H9 (cell line): ENCODE results near the gene IL6ST. TPM values are rescaled to one million over a fixed set of nuclear protein-coding genes. Genes with fewer than 3 reads are reported as not detected.
"Not testable (repeated sequence)": the region's sequence is repeated elsewhere in the genome, so short reads cannot be mapped to it uniquely, and the experiment has no call there.

Experiments used
- DNase-seq: peaks from one replicate; pipeline ENCODE4 v3.0.0-alpha.2; 2017
- H2AFZ ChIP-seq: one replicate; pipeline ENCODE4 v1.6.1; 2013; ENCODE audit warnings: mild to moderate bottlenecking, low read length, control low read depth, moderate library complexity
- H2AK5ac ChIP-seq: 2 replicates; pipeline ENCODE4 v1.6.1; 2013; ENCODE audit warnings: low read length, control low read depth, mixed read lengths; ENCODE audit not compliant: insufficient read length
- H2BK120ac ChIP-seq: one replicate; pipeline ENCODE4 v1.6.1; 2013; ENCODE audit warnings: low read depth, mild to moderate bottlenecking, low read length, control low read depth, inconsistent platforms; ENCODE audit not compliant: poor library complexity, severe bottlenecking
- H2BK12ac ChIP-seq: 2 replicates; pipeline ENCODE4 v1.6.1; 2013; ENCODE audit warnings: low read length, control low read depth, mixed read lengths, low read depth; ENCODE audit not compliant: insufficient read length
- H2BK15ac ChIP-seq: 2 replicates; pipeline ENCODE4 v1.6.1; 2013; ENCODE audit warnings: low read depth, low read length, control low read depth
- H2BK20ac ChIP-seq: one replicate; pipeline ENCODE4 v1.6.1; 2013; ENCODE audit warnings: low read depth, mild to moderate bottlenecking, low read length, control low read depth, inconsistent platforms; ENCODE audit not compliant: poor library complexity, severe bottlenecking
- H2BK5ac ChIP-seq: 2 replicates; pipeline ENCODE4 v1.6.1; 2013; ENCODE audit warnings: low read length, control low read depth, mixed read lengths; ENCODE audit not compliant: insufficient read length
- H3K14ac ChIP-seq: 2 replicates; pipeline ENCODE4 v1.6.1; 2013; ENCODE audit warnings: low read length, control low read depth; ENCODE audit not compliant: insufficient read depth
- H3K18ac ChIP-seq: 2 replicates; pipeline ENCODE4 v1.6.1; 2013; ENCODE audit warnings: low read depth, mild to moderate bottlenecking, mixed read lengths, low read length, control low read depth; ENCODE audit not compliant: insufficient read length
- H3K23ac ChIP-seq: 2 replicates; pipeline ENCODE4 v1.6.1; 2013; ENCODE audit warnings: low read length, control low read depth, mixed read lengths, low read depth; ENCODE audit not compliant: insufficient read length
- H3K23me2 ChIP-seq: 2 replicates; pipeline ENCODE4 v1.6.1; 2013; ENCODE audit warnings: low read depth, mild to moderate bottlenecking, mixed read lengths, low read length, control low read depth; ENCODE audit not compliant: insufficient read length, poor library complexity, severe bottlenecking
- H3K27ac ChIP-seq: 2 replicates; pipeline ENCODE4 v1.5.1; 2013; ENCODE audit warnings: low read length, control low read depth, mixed read lengths, low read depth; ENCODE audit not compliant: insufficient read length
- H3K27me3 ChIP-seq: 2 replicates; pipeline ENCODE4 v1.6.1; 2013; ENCODE audit warnings: low read length, control low read depth, inconsistent platforms; ENCODE audit not compliant: insufficient read depth
- H3K4ac ChIP-seq: 2 replicates; pipeline ENCODE4 v1.6.1; 2013; ENCODE audit warnings: low read depth, mild to moderate bottlenecking, control low read depth, inconsistent platforms, low read length, moderate library complexity
- H3K4me1 ChIP-seq: 2 replicates; pipeline ENCODE4 v1.6.1; 2013; ENCODE audit warnings: low read length, control low read depth, inconsistent platforms; ENCODE audit not compliant: insufficient read depth
- H3K4me2 ChIP-seq: 2 replicates; pipeline ENCODE4 v1.6.1; 2013; ENCODE audit warnings: low read length, control low read depth, mixed read lengths; ENCODE audit not compliant: insufficient read length, insufficient read depth
- H3K56ac ChIP-seq: 2 replicates; pipeline ENCODE4 v1.6.1; 2013; ENCODE audit warnings: low read depth, mild to moderate bottlenecking, mixed read lengths, low read length, control low read depth; ENCODE audit not compliant: insufficient read length
- H3K79me1 ChIP-seq: 2 replicates; pipeline ENCODE4 v1.6.1; 2013; ENCODE audit warnings: low read depth, mild to moderate bottlenecking, moderate library complexity, low read length, control low read depth, inconsistent platforms; ENCODE audit not compliant: insufficient read depth, poor library complexity, severe bottlenecking
- H3K79me2 ChIP-seq: 2 replicates; pipeline ENCODE4 v1.6.1; 2013; ENCODE audit warnings: low read length, control low read depth, inconsistent platforms; ENCODE audit not compliant: insufficient read depth
- H3K9ac ChIP-seq: 2 replicates; pipeline ENCODE4 v1.6.1; 2013; ENCODE audit warnings: low read length, control low read depth, mixed read lengths; ENCODE audit not compliant: insufficient read length; ENCODE audit errors: extremely low read depth
- H3K9me3 ChIP-seq: one replicate; pipeline ENCODE4 v1.6.1; 2013; ENCODE audit warnings: low read depth, low read length, inconsistent platforms; ENCODE audit not compliant: control insufficient read depth
- H3T11ph ChIP-seq: one replicate; pipeline ENCODE4 v1.6.1; 2013; ENCODE audit warnings: mild to moderate bottlenecking, low read length, control low read depth, inconsistent platforms
- H4K20me1 ChIP-seq: one replicate; pipeline ENCODE4 v1.6.1; 2013; ENCODE audit not compliant: control insufficient read depth, insufficient read length, insufficient read depth
- H4K5ac ChIP-seq: 2 replicates; pipeline ENCODE4 v1.6.1; 2013; ENCODE audit warnings: low read depth, mild to moderate bottlenecking, mixed read lengths, low read length, control low read depth; ENCODE audit not compliant: insufficient read length
- H4K8ac ChIP-seq: replicated peaks from 2 replicates; pipeline ENCODE4 v1.6.1; 2013; ENCODE audit warnings: low read length, control low read depth, mixed read lengths, low read depth; ENCODE audit not compliant: insufficient read length
- H4K91ac ChIP-seq: 2 replicates; pipeline ENCODE4 v1.6.1; 2013; ENCODE audit warnings: low read depth, mild to moderate bottlenecking, moderate library complexity, mixed read lengths, low read length, control low read depth; ENCODE audit not compliant: insufficient read length
- H3K27ac Mint-ChIP-seq, 3 experiments: 2 replicates in 2 of 3; 3 replicates in 1 of 3; pipeline ENCODE4 v1.8.0; 2020 to 2021; ENCODE audit warnings: mixed read lengths in 3 of 3, mild to moderate bottlenecking in 1 of 3, moderate library complexity in 1 of 3
- H3K27me3 Mint-ChIP-seq: 2 replicates; pipeline ENCODE4 v1.8.0; 2021; ENCODE audit warnings: low read depth, mild to moderate bottlenecking, moderate library complexity, mixed read lengths
- H3K36me3 Mint-ChIP-seq, 3 experiments: 2 replicates in 2 of 3; 3 replicates in 1 of 3; pipeline ENCODE4 v1.8.0; 2020 to 2021; ENCODE audit warnings: low read depth in 3 of 3, mixed read lengths in 3 of 3; ENCODE audit not compliant: insufficient read depth in 1 of 3
- H3K4me1 Mint-ChIP-seq, 2 experiments: 2 replicates each; pipeline ENCODE4 v1.8.0; 2020; ENCODE audit warnings: mixed read lengths in 2 of 2
- H3K4me3 Mint-ChIP-seq, 2 experiments: 2 replicates in 1 of 2; 3 replicates in 1 of 2; pipeline ENCODE4 v1.8.0; 2020 to 2021; ENCODE audit warnings: mild to moderate bottlenecking in 2 of 2, mixed read lengths in 2 of 2, moderate library complexity in 1 of 2
- H3K9me3 Mint-ChIP-seq, 2 experiments: 2 replicates in 1 of 2; 3 replicates in 1 of 2; pipeline ENCODE4 v1.8.0; 2020; ENCODE audit warnings: mild to moderate bottlenecking in 2 of 2, mixed read lengths in 2 of 2, moderate library complexity in 1 of 2
- WGBS: extraction: QIAGEN DNeasy Blood & Tissue Kit; methylation state at CpG from one replicate; pipeline ENCODE4 v1.1.7; 2013; ENCODE audit warnings: missing lambda C conversion rate, low lambda C conversion rate, mixed read lengths; ENCODE audit not compliant: insufficient read length; ENCODE audit errors: extremely low coverage; 5-methylcytosine and 5-hydroxymethylcytosine counted together
- total RNA-seq: library from RNA; stranded (reverse); gene quantifications from 2 replicates; pipeline ENCODE4 v1.2.1, GENCODE V29; 2021
- TF ChIP-seq, protein P1 (sequence below): fragments of 200-600 bp; sonication (generic); conservative IDR thresholded peaks from 3 replicates; pipeline ENCODE4 v1.8.0; 2021; ENCODE audit warnings: antibody characterized with exemption, mild to moderate bottlenecking

IL6ST gene
- total RNA-seq, 1 experiment from 2014 or later, result 11.1 TPM

DNA sequence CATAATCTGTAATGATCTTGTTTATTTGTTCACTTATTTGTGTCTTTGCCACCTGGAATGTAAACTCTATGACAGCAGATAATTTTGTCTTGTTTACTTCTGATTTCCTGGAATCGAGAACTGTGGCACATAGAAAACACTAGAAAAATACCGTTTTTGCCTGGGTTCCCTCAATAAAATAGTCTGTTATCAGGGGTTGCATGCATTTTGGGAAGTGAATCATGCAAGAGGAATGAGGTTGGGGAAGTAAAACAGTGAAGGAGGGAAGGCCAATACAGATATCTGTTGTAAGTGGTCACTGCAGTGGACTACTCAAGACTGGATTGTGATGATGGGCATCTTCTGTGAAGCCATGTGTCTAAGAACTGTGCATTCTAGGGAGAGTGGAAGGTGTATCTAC lies 45.2 kb upstream of the IL6ST start:
- Histone ChIP-seq H3K27ac (no peak overlapping the region), H3K9me3 (no peaks in the 10 kb centered on the region), H3K4me2 (no peak overlapping the region), H2AFZ (no peak overlapping the region), H3T11ph (no peak overlapping the region), H4K91ac (no peak overlapping the region), H4K8ac (no peak overlapping the region), H2AK5ac (no peak overlapping the region), H3K9ac (no peak overlapping the region), H3K14ac (no peak overlapping the region), H2BK120ac (no peak overlapping the region), H2BK12ac (no peak overlapping the region), H2BK15ac (no peak overlapping the region), H3K23ac (no peak overlapping the region), H2BK5ac (no peak overlapping the region), H3K23me2 (no peaks in the 10 kb centered on the region), H3K4me1 (no peaks in the 10 kb centered on the region), H4K5ac (no peak overlapping the region), H2BK20ac (no peak overlapping the region), H3K4ac (no peak overlapping the region), H3K79me2 (no peaks in the 10 kb centered on the region), H3K27me3 (no peaks in the 10 kb centered on the region), H3K56ac (no peak overlapping the region), H4K20me1 (no peaks in the 10 kb centered on the region), H3K79me1 (no peaks in the 10 kb centered on the region), H3K18ac (no peak overlapping the region)
- Mint-ChIP-seq H3K27me3 (no peaks in the 10 kb centered on the region), H3K36me3 (peaks cover 2 to 6% (median 2%) of the 10 kb centered on the region in 3 experiments; a peak in 6 of 7 replicates), H3K27ac (no peak overlapping the region), H3K4me3 (no peak overlapping the region), H3K9me3 (peaks cover 7 to 10% of the 10 kb centered on the region in 2 experiments), H3K4me1 (peaks cover 0 to 2% of the 10 kb centered on the region in 2 experiments; a peak in 3 of 4 replicates)
- TF ChIP-seq, protein P1, sequence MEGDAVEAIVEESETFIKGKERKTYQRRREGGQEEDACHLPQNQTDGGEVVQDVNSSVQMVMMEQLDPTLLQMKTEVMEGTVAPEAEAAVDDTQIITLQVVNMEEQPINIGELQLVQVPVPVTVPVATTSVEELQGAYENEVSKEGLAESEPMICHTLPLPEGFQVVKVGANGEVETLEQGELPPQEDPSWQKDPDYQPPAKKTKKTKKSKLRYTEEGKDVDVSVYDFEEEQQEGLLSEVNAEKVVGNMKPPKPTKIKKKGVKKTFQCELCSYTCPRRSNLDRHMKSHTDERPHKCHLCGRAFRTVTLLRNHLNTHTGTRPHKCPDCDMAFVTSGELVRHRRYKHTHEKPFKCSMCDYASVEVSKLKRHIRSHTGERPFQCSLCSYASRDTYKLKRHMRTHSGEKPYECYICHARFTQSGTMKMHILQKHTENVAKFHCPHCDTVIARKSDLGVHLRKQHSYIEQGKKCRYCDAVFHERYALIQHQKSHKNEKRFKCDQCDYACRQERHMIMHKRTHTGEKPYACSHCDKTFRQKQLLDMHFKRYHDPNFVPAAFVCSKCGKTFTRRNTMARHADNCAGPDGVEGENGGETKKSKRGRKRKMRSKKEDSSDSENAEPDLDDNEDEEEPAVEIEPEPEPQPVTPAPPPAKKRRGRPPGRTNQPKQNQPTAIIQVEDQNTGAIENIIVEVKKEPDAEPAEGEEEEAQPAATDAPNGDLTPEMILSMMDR, result no peak
- DNase-seq, result no peak
- no CpG with 5 or more reads among the region's 2 CpGs for WGBS

DNA sequence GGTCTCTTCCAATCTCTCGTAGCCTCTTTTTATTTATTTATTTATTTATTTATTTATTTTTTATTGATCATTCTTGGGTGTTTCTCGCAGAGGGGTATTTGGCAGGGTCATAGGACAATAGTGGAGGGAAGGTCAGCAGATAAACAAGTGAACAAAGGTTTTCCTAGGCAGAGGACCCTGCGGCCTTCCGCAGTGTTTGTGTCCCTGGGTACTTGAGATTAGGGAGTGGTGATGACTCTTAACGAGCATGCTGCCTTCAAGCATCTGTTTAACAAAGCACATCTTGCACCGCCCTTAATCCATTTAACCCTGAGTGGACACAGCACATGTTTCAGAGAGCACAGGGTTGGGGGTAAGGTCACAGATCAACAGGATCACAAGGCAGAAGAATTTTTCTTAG lies 43.4 kb upstream of the IL6ST start:
- H3K4me2 ChIP-seq, H3K18ac ChIP-seq, H4K5ac ChIP-seq, H4K8ac ChIP-seq, H3K56ac ChIP-seq, H2BK12ac ChIP-seq, H2BK120ac ChIP-seq, H4K91ac ChIP-seq, H3K27me3 ChIP-seq, H3K27ac Mint-ChIP-seq, DNase-seq, H3K79me1 ChIP-seq, H3K9me3 ChIP-seq, H2BK20ac ChIP-seq, H3K4me1 ChIP-seq, H3K27ac ChIP-seq, H2AK5ac ChIP-seq, H3K23ac ChIP-seq, H3K4me1 Mint-ChIP-seq, H3K9me3 Mint-ChIP-seq, H2BK5ac ChIP-seq, H3K9ac ChIP-seq, H3K36me3 Mint-ChIP-seq, H3K23me2 ChIP-seq, H3T11ph ChIP-seq, H3K4me3 Mint-ChIP-seq, H2AFZ ChIP-seq, H3K4ac ChIP-seq, H2BK15ac ChIP-seq, H3K27me3 Mint-ChIP-seq, H3K79me2 ChIP-seq, H4K20me1 ChIP-seq, H3K14ac ChIP-seq: not testable (repeated sequence)
- no CpG with 5 or more reads among the region's 6 CpGs for WGBS
